ENCODE measurements around the gene GATAD2A. TPM values are rescaled to one million over a fixed set of nuclear protein-coding genes. Genes with fewer than 3 reads are reported as not detected.

The GATAD2A gene
- polyA plus RNA-seq, 1 experiment = 22.0 TPM

- DNase-seq (ENCODE audit: low read depth, low spot score) = no peak
- CTCF ChIA-PET = interaction anchor here (0.6 to 7.7 kb wide), 22 partner anchors 9 to 666 kb away, joined by 3 to 58 read pairs (median 5); partner anchors contain the start of gene GMIP
- Histone ChIP-seq H3K4me3 (ENCODE audit: low read depth, low read length) (no peak overlapping the region), H3K27me3 (ENCODE audit: control insufficient read depth, insufficient read depth, low read length) (peaks cover 11% of the 10 kb centered on the region), H3K27ac (ENCODE audit: low read depth, low read length) (no peak overlapping the region), H3K9me3 (ENCODE audit: control insufficient read depth, insufficient read depth, low read length) (peaks cover 10% of the 10 kb centered on the region; the same call in 1 of the 2 replicates)
- peak; percentile 79 for TF ChIP-seq CTCF (IDR thresholded peaks at IDR 0.05; ENCODE audit: low read depth, low read length)
- POLR2A ChIA-PET = interaction anchor here (0.8 kb wide), 1 partner anchor 24 kb away, joined by 3 read pairs; no protein-coding TSS in a partner anchor
Measured at GRCh38 chr19:19552798-19553197, 147.3 kb downstream of the GATAD2A start.

- no peak for DNase-seq (ENCODE audit: low read depth, low spot score)
- ChIA-PET CTCF (interaction anchor here (0.7 to 7.7 kb wide), 24 partner anchors 7 to 105 kb away, joined by 3 to 58 read pairs (median 4); partner anchors contain the start of gene GMIP), POLR2A (interaction anchor here (0.5 kb wide), 1 partner anchor 33 kb away, joined by 3 read pairs; no protein-coding TSS in a partner anchor)
- TF ChIP-seq CTCF (IDR thresholded peaks at IDR 0.05; ENCODE audit: low read depth, low read length) = no peak
- peaks cover 6% of the 10 kb centered on the region for H3K27me3 ChIP-seq (ENCODE audit: control insufficient read depth, insufficient read depth, low read length)
- peaks cover 10% of the 10 kb centered on the region; the same call in 1 of the 2 replicates for H3K9me3 ChIP-seq (ENCODE audit: control insufficient read depth, insufficient read depth, low read length)
- no peak overlapping the region for H3K4me3 ChIP-seq (ENCODE audit: low read depth, low read length)
- H3K27ac ChIP-seq (ENCODE audit: low read depth, low read length) = no peak overlapping the region
Measured at GRCh38 chr19:19553670-19554069, 148.2 kb downstream of the GATAD2A start.

GRCh38 chr19:19554074-19555023 lies 148.9 kb downstream of the GATAD2A start:
- peak; percentile 71 for TF ChIP-seq CTCF (IDR thresholded peaks at IDR 0.05; ENCODE audit: low read depth, low read length)
- DNase-seq (ENCODE audit: low read depth, low spot score) = no peak
- Histone ChIP-seq H3K27me3 (ENCODE audit: control insufficient read depth, insufficient read depth, low read length) (peaks cover 2% of the 10 kb centered on the region), H3K9me3 (ENCODE audit: control insufficient read depth, insufficient read depth, low read length) (peaks cover 8% of the 10 kb centered on the region; the same call in 1 of the 2 replicates), H3K4me3 (ENCODE audit: low read depth, low read length) (no peak overlapping the region), H3K27ac (ENCODE audit: low read depth, low read length) (no peak overlapping the region)
- POLR2A ChIA-PET = interaction anchor here (0.5 kb wide), 1 partner anchor 33 kb away, joined by 3 read pairs; no protein-coding TSS in a partner anchor
- CTCF ChIA-PET = interaction anchor here (0.6 to 7.7 kb wide), 21 partner anchors 8 to 90 kb away, joined by 3 to 58 read pairs (median 4); partner anchors contain the start of gene GMIP

- POLR2A ChIA-PET = no interaction called here
- H3K9me3 ChIP-seq (ENCODE audit: control insufficient read depth, insufficient read depth, low read length) = no peaks in the 10 kb centered on the region
- TF ChIP-seq CTCF (IDR thresholded peaks at IDR 0.05; ENCODE audit: low read depth, low read length) = no peak
- no peak for DNase-seq (ENCODE audit: low read depth, low spot score)
- no peaks in the 10 kb centered on the region for H3K27me3 ChIP-seq (ENCODE audit: control insufficient read depth, insufficient read depth, low read length)
- H3K4me3 ChIP-seq (ENCODE audit: low read depth, low read length) = no peak overlapping the region
- H3K27ac ChIP-seq (ENCODE audit: low read depth, low read length) = no peak overlapping the region
- CTCF ChIA-PET = no interaction called here
Measured at GRCh38 chr19:19558055-19558454, 152.6 kb downstream of the GATAD2A start.

Small RNA genes lying within 50 kb of the gene (small RNA-seq; reads per million reads assigned to genes)
- gene MIR640 (ENCODE audit: insufficient read length, low read depth) = not detected

Other genes starting within 250 kb of the GATAD2A start
- 0.38 and 0.74 TPM in 2 replicates for gene MEF2B, start 235.4 kb upstream of the GATAD2A start, polyA plus RNA-seq (2011; rRNA removed)
- gene BORCS8, start 213.5 kb upstream of the GATAD2A start, polyA plus RNA-seq (2011; rRNA removed) = 16.6 and 18.5 TPM in 2 replicates
- gene RFXANK, start 213.4 kb upstream of the GATAD2A start, polyA plus RNA-seq (2011; rRNA removed) = 53.3 and 79.9 TPM in 2 replicates
- gene NR2C2AP, start 202.3 kb upstream of the GATAD2A start, polyA plus RNA-seq (2011; rRNA removed) = 3.8 and 4.1 TPM in 2 replicates
- not detected in 2 replicates for gene NCAN, start 193.7 kb upstream of the GATAD2A start, polyA plus RNA-seq (2011; rRNA removed)
- 0.86 and 1.0 TPM in 2 replicates for gene TM6SF2, start 132.4 kb upstream of the GATAD2A start, polyA plus RNA-seq (2011; rRNA removed)
- 25.2 and 34.9 TPM in 2 replicates for gene SUGP1, start 85.2 kb upstream of the GATAD2A start, polyA plus RNA-seq (2011; rRNA removed)
- 14.7 and 20.0 TPM in 2 replicates for gene MAU2, start 84.8 kb upstream of the GATAD2A start, polyA plus RNA-seq (2011; rRNA removed)
- gene TSSK6, start 109.9 kb downstream of the GATAD2A start, polyA plus RNA-seq (2011; rRNA removed) = 1.0 and 1.7 TPM in 2 replicates
- 388 and 454 TPM in 2 replicates for gene NDUFA13, start 110.5 kb downstream of the GATAD2A start, polyA plus RNA-seq (2011; rRNA removed)
- gene YJEFN3, start 123.2 kb downstream of the GATAD2A start, polyA plus RNA-seq (2011; rRNA removed) = 1.2 and 1.4 TPM in 2 replicates
- gene CILP2, start 132.6 kb downstream of the GATAD2A start, polyA plus RNA-seq (2011; rRNA removed) = 0.20 and 0.25 TPM in 2 replicates
- gene PBX4, start 213.0 kb downstream of the GATAD2A start, polyA plus RNA-seq (2011; rRNA removed) = 0.63 and 0.69 TPM in 2 replicates
- 2.2 and 2.3 TPM in 2 replicates for gene LPAR2, start 222.5 kb downstream of the GATAD2A start, polyA plus RNA-seq (2011; rRNA removed)
- gene GMIP, start 238.0 kb downstream of the GATAD2A start, polyA plus RNA-seq (2011; rRNA removed) = 3.1 and 3.8 TPM in 2 replicates

All from AG04450 (cell line).